ENCODE measurements around the gene PIWIL1.

Gene PIWIL1

DNA sequence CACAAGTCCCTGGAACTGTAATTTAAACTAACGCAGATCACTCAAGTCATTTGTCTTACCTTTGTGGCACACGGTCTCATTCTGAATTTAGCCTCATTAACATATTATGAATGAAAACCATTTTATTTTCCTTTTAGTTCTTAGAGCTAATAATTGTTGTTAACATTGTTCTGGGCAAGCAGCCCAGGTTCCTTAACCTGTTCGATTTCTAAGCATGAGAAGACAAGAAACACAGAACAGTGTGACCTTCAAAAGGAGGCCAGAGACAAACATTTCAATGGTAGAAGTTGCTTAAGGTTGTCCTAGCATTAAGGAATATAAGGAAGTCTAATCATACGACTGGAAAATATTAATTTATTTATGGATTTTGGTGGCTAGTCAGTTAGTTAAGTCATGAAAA is 35.2 kb downstream of the PIWIL1 start:
- no peak for DNase-seq (ENCODE audit: low read depth in 2 of 3, low spot score in 1 of 3)

DNA sequence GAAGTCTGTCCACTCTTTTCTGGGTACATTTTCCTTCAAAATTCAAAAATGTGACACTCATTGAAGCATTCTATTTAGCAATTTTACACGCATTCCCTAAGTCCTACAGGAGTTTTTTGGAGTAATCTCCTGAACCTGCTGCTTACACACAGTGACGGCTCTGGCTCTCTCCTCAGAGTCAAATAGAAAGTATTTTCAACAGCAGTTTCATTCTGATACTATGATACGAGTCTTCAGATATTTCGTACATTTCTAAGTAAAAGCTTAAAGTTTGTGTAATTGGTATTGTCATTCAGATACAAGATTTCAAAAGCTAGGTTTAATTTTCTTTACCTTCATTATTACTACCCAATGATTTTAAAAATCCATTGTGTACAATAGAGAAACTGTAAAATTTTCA is 36.4 kb downstream of the PIWIL1 start:
- DNase-seq (ENCODE audit: low read depth in 2 of 3, low spot score in 1 of 3), result no peak

DNA sequence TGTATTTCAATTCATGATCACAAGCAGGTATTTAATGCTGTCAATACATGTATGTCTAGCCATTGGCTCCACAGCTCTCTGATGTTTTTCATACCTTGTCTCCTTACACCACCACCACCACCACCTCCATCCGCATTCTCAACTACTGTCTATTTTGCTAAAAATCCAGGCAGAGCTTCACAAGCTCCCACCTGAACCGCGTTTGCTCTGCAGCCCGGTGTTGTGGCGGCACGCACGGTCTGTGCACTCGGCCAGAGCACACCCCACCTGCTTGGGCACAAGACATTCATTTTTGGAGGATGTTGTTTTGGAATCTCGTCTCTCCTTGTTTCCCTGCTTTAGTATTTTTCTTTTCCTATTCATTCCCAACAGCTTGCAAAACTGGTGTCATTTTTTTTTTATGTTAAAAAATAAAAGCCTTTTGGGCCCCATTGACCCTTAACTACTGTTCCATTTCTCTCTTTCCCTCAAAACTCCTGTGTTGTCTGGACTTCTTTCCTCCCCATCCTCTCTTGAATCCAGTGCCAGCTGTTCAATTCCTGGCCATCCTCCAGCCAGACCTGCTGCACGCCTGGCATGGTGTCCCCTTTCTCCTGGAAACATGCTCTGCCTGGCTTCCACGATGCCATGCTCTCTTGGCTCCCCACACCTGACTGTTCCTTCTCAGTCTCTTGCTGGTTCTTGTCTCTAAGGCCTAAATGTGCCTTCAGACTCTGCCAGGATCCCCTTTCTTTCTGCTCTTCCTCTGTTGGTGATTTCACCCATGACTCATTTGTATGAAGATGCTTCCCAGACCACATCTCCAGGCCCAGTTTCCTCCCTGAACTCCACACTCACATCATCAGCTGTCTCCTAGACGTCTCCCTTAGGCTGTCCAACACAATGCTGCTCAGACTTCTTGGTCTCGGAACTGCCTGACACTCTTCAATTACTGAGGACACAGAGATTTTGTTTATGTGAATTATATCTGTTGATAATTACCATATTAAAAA is 37.9 kb downstream of the PIWIL1 start:
- DNase-seq (ENCODE audit: low read depth in 2 of 3, low spot score in 1 of 3), result no peak

- DNase-seq (ENCODE audit: low read depth in 2 of 3, low spot score in 1 of 3), result no peak
Measured at GRCh38 chr12:130382818-130383217, 45.1 kb downstream of the PIWIL1 start.

GRCh38 chr12:130384234-130384633 is 46.5 kb downstream of the PIWIL1 start:
- DNase-seq (ENCODE audit: low read depth in 2 of 3, low spot score in 1 of 3), result no peak

- DNase-seq (ENCODE audit: low read depth in 2 of 3, low spot score in 1 of 3), result no peak
Measured at GRCh38 chr12:130385193-130385592, 47.5 kb downstream of the PIWIL1 start.

- no peak for DNase-seq (ENCODE audit: low read depth in 2 of 3, low spot score in 1 of 3)
Measured at GRCh38 chr12:130391186-130391585, 53.5 kb downstream of the PIWIL1 start.

DNA sequence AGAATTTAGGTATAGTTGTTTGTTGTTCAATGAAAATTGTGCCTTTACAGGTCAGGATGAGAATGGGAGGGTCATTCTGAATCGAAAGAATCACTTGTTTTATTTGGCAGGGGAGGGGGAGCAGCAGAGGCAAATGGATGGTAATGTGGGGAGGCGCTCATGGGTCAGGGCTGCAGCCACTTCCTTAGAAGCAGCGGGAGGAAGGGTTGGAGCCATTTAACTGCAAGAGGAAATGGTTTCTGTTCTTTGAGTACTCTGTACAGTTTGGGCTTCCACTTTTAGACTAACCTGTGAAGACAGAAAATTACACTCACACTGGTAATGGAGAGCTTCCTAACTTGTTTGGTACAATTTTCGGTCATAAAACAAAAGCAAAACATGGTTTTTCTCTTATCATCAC is 57.2 kb downstream of the PIWIL1 start:
- DNase-seq (ENCODE audit: low read depth in 2 of 3, low spot score in 1 of 3), result no peak

DNA sequence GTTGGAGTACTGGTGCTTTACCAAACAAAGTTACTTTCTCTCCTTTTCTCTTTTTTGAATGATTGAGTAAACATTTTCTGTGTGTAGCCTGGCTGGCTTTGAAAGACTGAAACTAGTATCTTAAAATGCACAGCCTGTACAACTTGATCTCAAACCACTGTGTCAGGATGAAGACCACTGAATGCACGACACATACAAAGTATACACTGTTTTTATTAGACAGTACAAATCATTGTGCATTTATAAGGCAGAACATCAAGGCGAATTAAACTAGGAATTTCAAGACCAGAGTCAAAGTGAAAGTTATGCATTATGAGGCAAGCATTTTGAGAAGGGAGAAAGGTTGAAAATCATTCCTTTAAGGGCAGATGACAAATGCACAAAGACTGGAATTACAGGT is 59.0 kb downstream of the PIWIL1 start:
- no peak for DNase-seq (ENCODE audit: low read depth in 2 of 3, low spot score in 1 of 3)

- no peak for DNase-seq (ENCODE audit: low read depth in 2 of 3, low spot score in 1 of 3)
Measured at GRCh38 chr12:130398100-130398848, 60.6 kb downstream of the PIWIL1 start.

DNA sequence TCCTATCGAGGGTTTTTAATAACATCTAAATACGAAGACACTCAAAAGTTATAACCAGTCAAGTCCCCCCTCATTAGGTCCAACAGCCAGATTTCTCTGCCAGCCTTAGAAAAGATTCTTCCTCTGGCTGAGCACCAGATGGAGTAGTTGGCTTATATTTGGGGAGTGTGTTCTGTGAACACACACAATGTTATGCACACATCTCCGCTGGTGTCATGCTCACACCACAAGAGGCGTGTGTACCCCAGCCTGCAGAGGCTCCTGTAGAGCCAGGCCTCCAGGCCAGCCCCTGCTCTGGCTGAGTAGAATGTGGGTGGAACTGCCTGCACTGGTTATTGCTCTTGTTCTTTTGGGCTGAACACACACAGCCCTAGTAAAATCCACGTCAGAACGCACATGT is 64.0 kb downstream of the PIWIL1 start:
- no peak for DNase-seq (ENCODE audit: low read depth in 2 of 3, low spot score in 1 of 3)

GRCh38 chr12:130405332-130405731 is 67.6 kb downstream of the PIWIL1 start:
- no peak for DNase-seq (ENCODE audit: low read depth in 2 of 3, low spot score in 1 of 3)

DNA sequence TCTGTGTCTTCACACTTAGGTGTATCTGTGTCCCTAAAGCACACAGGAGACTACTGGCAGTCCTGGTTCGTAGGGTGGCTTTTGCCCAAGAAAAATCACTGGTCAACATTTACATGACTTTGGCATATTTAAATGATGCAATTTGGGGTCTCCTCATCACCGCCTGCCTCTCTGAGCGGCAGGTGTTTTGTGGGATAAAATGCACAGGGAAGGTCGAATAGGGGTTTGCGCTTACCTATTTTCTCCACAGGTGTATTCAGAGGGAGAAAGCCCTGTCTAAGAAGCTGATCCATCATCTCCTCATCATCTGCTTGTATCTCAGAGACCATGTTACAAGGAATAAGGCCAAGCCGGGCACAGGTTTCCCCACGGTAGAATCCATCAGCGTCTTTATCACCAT is 74.7 kb downstream of the PIWIL1 start:
- no peak for DNase-seq (ENCODE audit: low read depth in 2 of 3, low spot score in 1 of 3)

- no peak for DNase-seq (ENCODE audit: low read depth in 2 of 3, low spot score in 1 of 3)
Measured at GRCh38 chr12:130413909-130414308, 76.2 kb downstream of the PIWIL1 start.

GRCh38 chr12:130414381-130414780 is 76.7 kb downstream of the PIWIL1 start:
- DNase-seq (ENCODE audit: low read depth in 2 of 3, low spot score in 1 of 3), result no peak

- DNase-seq (ENCODE audit: low read depth in 2 of 3, low spot score in 1 of 3), result no peak
Measured at GRCh38 chr12:130418251-130418650, 80.6 kb downstream of the PIWIL1 start.

DNA sequence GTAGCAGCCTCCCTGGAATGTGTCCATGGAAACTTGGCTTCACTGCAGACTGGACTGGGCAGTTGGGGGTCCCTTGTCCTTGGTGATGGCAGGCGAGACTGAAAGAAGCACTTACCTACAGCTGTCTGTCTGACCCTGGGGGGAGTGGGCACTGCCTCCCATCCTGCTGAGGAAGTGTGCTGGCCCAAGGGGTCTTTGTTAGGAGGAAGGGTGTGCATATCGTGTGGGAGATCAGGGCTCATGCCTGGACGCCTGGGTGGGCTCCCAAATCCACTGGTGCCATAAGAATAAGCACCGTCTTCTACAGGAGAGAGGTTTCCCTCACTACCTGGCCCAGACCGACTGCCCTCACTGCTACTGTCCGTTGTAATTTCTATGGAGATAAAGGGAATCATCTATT is 81.4 kb downstream of the PIWIL1 start:
- DNase-seq (ENCODE audit: low read depth in 2 of 3, low spot score in 1 of 3), result no peak

DNA sequence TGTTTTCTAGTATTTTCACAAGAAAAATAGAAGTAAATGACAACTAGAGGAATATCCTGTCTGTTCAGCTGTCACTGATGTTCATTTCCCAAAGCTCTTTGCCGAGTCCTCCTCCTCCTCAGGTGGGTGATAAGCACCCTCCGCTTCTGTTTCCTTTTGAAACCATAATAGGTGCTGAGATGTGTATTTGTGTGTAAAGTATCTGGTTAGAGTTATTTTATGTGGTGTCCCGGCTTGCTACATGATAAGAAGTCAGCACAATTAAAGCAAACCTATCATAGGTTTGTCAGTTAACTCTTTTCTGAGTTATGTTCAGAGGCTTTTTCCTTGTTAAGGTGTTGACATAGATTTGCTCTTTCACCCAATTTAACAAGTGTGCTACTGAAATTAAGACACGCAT is 82.4 kb downstream of the PIWIL1 start:
- DNase-seq (ENCODE audit: low read depth in 2 of 3, low spot score in 1 of 3), result no peak

DNA sequence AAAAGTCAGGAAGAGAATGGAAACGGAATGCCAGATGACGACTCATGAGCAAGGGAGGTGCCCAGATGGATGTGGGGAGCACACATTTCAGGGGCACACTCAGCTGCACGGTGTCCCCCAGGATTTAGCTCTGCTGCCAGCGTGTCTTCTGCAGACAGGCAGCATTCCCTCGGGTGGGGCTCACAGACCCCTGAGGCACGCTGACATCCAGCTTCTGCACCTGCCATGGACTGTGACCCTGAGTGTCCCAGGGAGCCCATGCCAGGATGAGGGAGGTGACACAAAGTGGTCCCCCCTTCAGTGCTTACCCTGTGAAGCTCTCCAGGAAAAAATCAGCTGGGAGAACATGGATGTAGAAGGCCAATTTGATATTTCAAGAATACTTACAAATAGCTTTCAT is 84.2 kb downstream of the PIWIL1 start:
- DNase-seq (ENCODE audit: low read depth in 2 of 3, low spot score in 1 of 3), result no peak
